ENCODE results near the gene GLB1L.
"Not testable (repeated sequence)": the region's sequence is repeated elsewhere in the genome, so short reads cannot be mapped to it uniquely, and the experiment has no call there.

GLB1L gene

DNA sequence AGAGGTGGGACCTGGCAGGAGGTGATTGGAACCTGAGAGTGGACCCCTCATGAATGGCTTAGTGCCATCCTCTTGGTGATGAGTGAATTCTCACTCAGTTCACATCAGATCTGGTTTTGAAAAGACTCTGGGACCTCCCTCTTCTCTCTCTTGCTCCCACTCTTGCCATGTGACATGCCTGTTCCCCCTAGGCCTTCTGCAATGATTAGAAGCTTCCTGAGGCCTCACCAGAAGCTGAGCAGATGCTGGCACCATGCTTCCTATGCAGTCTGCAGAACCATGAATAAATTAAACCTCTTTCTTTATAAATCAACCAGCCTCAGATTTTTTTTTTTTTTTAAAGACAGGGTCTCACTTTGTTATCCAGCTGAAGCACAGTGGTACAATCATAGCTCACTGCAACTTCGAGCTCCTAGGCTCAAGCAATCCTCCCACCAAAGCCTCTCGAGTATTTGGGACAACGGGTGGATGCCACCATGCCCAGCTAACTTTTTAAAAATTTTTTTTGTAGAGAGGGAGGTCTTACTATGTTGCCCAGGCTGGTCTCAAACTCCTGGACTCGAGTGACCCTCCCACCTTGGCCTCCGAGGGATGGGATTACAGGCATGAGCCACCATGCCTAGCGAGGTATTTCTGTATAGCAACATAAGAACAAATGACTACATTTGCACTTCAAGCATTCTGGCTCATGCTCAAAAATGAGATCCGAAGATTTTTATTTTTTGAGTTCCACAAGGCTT, 40.6 kb downstream of the GLB1L start:
- DNase-seq = no peak

- DNase-seq = not testable (repeated sequence)
Observed at GRCh38 chr2:219201331-219201730, 43.9 kb downstream of the GLB1L start.

GRCh38 chr2:219200502-219201326, 44.5 kb downstream of the GLB1L start:
- not testable (repeated sequence) for DNase-seq

DNA sequence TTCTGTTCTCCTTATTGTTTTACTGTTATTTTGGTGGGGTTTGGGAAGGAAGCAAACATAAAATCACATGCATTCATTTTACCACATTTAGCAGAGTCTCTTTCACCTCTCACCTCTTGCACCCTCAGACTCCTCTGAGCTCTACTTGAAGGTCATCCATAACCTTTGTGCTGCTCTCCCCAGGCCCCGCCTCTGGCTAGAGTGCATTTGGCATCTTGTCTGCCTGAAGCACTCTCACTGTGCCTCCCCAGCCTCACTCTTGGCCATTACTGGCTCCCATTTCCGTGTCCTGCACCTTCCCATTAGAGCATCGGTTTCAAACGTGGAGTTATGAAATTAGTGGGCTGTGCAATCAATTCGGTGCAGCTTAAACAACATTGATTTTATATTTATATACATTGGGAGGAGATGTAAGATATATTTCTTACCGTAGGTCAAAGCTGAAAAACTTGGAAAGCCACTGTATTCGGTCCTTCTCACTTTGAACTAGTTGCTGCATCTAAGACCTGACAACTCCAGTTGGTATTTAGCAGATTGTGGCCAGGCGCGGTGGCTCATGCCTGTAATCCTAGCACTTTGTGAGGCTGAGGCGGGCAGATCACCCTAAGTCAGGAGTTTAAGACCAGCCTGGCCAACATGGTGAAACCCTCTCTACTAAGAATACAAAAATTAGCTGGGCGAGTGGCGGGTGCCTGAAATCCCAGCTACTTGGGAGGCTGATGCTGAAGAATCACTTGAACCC, 45.6 kb downstream of the GLB1L start:
- no peak for DNase-seq

GRCh38 chr2:219198974-219199373, 46.3 kb downstream of the GLB1L start:
- no peak for DNase-seq

GRCh38 chr2:219197388-219197787, 47.9 kb downstream of the GLB1L start:
- DNase-seq = no peak

GRCh38 chr2:219186754-219187456, 58.3 kb downstream of the GLB1L start:
- no peak for DNase-seq

Measured in NCI-H510A treated with DMSO at 0.1 percent for 48 hours (cell line).